NCI-H146 (cell line): Measurements from ENCODE around the gene FST.

ENCODE experiments used
- DNase-seq: peaks from one replicate; lab custom pipeline; 2025; lab: John Stamatoyannopoulos, UW

The FST gene

DNA sequence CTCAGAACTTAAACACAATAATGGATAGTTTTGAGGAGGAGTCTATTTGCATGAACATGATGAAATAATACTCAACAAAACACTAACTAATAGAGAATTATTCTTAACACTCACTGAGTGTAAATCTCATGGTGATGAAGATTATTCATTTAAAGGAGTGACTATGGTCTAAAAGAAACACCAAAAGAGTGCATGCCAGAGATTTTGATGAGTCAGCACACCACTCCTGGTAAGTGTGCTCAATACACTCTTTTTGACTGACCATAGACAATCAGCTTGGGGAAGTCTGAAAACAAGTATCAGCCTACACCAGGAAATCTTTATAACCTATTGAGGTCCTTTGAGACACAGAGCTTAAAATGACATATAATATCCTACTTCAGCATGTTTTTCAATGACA, 6.8 kb upstream of the FST start:
- DNase-seq, result no peak

DNA sequence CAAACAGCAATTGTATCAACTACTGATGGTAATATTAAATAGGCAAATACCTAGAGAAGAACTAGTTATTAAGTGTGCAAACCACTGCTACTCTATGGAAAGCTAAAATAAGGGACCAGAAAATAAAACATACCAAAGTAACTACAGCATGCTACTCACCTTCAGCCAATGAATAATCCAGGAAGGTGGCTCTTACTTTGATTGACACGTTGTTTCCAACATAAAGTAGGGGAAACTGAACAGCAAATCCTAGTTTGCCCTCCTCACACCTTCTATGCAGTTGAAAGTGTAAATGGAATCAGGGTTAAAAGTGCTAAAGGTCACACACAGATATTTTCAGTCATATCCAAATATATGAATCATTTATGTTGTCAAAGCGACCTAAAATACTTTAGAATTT, 5.1 kb upstream of the FST start:
- no peak for DNase-seq

DNA sequence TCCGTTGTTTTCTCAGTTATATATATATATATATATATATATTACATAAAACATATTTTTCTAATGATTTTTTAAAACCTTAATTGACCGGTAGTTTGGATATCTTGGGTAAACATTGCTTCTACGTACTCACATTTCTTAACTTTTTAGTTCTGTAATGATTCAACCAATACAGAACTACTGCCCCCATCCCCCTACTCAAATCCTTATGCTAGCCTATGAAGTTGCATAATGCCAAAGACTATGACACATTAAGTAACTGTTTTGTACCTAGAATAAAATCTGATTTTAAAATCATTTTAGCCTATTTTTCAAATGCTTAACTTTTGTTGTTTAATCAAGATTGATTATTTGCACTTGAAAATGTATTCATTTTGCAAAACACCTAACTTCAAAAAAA, 4.4 kb upstream of the FST start:
- DNase-seq, result no peak

DNA sequence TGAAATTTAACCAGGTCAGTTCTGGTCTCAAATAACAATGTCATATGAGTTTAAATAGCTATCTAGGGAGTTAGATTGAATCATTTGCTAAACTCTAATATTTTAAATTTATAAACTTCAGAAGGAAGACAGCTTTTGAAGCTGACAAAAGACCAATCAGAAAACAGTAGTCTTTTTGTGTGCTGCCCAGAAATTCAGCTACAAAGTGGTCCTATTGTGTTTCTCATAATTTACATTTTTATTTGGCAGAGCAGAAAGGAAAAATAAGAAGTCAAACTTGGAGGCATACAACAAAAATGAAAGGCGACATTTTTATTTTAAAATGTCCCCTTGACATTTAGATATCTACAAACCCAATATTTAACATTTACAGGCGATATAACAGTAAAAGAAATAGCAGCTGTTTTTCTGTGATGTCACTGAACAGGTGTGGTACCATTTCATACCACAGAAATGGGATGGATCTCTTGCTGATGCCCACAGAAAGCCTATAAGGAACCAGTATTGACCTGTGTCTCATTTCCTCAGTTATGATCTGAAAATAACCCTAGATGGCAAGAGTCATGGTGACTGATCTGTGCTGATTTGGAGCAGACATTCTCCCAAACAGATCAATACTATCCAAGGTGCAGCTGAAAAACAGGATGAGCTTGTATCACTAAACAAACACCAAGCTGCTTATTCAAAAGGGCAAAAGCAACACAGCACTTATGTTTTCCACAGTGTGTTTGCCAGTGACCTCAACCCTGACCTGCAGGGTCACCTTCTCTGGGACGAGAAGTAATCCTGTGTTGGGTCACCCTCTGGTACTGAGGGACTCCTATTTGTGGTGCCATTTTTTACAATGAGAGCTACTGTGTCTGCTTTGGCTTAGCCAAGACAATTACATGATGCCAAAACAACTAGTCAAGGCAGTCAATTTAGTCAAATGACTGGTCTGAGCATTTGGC, 3.6 kb upstream of the FST start:
- DNase-seq, result peak; percentile 78

DNA sequence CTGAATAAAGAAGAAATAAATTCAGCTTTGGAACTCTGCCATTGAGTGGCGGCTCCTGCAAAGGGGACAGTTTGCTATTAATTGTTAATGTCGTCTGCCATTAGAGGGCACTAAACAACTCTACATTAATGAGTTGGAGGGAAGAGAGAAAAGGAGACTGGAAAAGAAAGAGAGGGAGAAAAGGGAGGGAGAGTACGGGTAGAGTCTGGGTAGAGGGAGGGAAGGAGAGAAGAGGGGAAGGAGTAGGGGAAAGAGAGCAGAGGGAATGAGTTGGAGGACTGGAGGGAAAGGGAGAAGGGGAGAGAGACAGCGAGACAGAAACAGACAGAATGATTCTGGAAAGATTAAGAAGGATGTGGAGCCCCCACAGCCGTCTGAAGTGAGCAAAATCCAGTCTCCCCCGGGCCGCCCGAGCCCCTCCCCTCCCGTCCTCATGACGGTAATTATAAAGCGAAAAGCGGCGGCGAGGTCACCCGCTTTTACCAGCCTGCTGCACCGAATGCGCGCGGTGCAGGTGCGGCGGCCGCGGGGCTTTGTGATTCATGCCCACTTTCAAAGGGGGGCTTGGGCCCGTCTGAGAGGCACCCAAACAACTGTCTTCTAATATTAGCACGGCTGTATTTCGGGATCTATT, 1.9 kb upstream of the FST start:
- peak; percentile 82 for DNase-seq

DNA sequence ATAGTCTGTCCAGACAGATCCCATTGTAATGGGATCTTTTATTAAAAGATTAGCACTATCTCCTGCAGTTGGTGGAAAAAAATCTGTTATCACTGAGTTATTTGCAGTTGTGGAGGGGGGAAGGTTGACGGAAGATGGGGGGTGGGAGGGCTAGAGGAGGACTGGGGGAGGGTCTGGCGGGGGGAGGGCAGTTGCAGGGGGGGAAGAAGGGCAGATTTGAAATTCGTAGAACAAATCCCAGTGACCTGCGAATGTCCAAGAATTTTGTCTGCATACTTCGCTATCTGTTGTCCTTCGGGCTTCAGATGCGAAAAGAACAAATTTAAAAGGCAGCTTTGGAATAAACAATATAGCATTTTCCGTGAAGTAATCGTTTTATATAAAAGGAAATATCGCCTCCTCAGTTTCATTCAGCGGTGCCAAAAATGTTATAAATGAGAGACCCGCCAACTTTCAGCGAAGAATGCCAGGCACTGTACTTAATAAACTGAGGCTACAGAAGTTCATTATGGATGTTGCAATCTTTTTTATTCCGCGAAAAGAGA, 1.3 kb upstream of the FST start:
- peak; percentile 72 for DNase-seq

DNA sequence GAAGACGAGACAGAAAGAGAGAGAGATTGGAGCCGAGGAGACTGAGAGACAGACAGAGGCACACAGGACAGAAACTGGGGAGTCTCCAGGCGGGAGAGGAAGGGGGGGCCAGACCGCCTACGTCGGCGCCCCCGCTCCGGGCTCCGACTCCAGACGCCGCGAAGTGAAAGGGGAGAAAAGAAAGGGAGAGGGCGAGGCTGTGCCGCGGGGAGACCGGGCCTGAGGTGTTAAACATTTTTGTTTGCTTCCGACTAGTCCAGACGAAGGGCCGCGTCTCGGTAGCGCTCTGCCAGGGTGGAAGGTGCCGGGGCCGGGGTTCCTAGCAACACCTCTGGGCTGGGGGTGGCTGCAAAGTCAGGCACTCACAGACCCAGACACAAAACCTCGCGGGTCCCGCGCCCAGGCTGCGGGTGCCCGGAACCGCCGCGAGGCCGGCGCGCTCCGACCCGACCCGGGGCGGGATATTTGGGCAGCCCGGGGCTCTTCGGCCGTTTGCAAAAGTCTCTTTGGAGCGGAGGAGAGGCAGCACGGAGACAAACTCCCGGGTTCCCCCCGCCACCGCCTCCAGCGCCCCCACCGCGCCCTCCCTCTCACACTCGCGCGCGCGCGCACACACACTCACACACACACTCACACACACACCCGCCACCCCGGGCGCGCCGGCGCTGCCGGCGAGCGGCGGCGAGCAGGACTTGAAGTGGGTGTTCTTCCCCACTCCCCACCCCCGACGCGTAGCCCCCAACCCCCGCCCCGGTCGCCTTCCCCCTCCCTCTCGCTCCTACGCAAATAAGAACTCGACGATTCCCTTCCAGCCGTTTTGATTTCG, 626 bp upstream of the FST start:
- DNase-seq, result peak; percentile 69

DNA sequence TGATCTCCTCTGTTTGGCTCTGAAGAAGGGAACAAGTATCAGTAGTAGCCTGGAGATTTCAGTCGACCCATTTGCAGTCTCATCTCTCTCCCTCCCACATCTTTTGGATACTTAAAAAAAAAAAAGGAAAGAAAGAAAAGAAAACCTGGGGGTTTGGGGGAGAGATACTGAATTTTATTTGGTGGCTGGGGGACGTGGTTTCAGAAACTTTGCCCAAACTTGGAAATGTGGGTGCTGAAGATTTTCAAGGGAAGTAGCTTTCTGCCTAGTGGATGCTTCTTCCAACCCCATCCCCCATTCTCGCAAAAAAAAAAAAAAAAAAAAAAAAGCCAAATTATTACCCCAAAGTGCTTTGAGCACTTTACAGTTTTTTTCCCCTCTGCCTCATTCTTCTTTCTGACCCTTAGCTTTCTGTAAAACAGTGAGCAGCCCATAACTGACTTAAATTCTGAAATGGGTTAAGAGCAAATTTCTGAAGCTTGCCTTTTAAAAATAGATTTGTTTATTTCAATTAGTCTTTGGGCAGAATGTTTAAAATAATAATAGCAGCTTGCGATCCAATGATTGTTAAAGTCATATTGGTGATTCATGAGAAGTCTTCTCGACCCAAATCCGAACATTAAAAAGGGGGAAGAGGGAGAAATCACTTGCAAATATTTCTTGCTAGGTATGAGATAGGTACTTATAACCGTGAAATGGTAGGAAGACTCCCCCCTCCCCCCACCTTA, 894 bp downstream of the FST start:
- DNase-seq, result no peak

DNA sequence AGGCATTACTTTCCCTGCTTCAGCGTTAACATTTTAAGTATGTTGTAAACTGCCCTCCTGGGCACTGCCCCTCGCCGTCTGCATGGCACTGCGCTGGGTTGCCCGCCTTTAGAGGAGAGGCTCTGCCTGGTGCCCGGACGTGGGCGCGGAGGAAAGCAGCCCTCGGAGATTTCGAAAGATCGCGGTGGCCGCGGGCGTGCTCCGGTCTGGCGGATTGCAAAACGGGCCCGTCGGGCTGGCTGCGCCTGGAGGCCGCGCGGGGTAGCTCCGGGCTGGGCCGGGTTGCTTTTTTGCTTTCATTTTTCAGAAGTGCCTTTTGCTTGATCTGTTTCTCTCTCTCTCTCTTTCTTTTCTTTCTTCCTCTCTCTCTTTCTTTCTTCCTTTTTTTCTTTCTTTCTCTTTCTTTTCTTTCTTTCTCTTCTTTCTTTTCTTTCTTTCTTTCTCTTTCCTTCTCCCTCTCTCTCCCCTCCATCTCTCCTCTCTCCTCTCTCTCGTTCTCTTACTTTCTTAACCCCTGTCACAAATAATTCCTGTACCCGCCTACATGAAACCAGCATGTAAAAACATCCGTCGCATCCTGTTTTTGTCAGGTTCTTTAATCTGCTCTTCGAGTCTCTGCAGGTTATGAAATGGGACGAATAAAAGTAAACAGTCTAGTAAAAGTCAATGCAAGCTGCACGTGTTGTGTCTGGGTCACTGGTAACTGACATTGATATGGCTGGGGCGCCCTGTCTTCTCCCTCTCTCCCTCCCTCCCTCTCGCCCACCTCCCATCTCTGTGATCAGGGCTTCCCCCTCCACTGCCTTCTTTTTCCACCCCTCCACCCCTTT, 1.7 kb downstream of the FST start:
- peak; percentile 47 for DNase-seq

DNA sequence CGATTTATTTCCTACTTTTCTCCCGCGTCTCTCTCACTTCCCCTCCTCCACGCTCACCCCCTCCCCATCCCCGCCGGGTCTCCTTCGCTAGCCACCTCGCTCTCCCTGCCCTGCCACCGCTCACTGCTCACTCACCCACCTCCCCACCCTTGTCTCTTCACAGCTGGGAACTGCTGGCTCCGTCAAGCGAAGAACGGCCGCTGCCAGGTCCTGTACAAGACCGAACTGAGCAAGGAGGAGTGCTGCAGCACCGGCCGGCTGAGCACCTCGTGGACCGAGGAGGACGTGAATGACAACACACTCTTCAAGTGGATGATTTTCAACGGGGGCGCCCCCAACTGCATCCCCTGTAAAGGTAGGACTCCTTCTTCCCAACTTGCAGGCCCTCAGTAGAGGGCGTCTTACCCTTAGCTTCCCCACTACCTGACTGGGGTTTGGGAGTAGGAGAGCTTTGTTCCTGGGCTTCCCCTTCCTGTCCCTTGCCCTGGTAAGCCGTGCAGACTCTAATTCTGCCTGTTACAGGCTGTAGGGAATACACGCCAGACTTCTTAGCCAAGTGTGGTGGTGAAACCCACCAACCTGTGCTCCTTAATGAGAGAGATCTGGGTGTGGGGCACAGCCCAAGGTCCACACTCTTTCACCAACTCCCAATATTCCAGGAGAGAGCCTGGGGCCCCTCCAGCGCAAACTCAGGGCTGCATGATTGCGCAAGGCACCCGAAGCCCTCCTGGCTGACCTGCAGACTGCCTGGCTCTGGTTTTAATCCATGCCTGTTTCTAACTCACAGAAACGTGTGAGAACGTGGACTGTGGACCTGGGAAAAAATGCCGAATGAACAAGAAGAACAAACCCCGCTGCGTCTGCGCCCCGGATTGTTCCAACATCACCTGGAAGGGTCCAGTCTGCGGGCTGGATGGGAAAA, 2.5 kb downstream of the FST start:
- DNase-seq, result no peak

DNA sequence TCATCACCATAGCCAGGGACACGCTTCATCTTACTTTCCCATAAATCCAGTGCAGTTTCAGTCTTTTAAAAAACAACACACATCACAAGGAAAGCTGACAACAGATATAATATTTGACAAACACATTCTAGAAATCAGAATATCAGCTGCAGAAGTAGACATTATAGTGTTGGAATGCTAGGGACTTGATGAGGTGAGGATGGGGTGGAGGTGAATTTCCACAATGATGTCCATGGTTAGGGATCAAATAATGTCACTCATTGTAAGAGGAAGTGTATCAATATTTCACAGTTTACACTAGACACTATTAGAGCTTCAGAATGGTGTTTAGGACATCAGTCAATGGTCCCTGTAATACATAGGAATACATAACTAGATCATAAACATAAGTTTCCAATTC, 7.0 kb downstream of the FST start:
- no peak for DNase-seq

DNA sequence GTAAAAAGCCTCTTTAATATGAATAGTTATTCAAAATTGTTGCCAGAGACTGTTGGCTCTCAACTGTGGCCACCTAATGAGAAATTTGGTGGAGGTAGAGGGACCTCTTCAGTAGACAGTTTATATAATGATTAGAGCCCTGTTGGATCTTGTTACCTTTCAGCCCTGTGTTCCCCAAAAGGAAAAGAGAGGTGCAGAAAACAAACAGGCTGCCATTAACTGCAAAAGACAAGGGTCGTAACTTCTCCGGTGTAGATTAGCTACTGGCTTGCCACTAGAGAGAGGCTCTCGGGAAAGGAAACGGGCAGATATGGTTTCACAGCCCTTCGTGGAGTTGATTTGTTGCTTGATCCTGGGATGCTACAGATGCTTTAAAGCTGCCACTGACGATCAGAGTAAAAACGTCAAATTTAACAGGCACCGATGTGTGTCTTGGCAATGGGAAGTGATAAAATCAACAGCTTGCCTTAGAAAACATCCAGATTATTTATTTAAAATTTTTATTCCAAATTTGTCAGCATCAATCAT, 7.8 kb downstream of the FST start:
- DNase-seq, result no peak

DNA sequence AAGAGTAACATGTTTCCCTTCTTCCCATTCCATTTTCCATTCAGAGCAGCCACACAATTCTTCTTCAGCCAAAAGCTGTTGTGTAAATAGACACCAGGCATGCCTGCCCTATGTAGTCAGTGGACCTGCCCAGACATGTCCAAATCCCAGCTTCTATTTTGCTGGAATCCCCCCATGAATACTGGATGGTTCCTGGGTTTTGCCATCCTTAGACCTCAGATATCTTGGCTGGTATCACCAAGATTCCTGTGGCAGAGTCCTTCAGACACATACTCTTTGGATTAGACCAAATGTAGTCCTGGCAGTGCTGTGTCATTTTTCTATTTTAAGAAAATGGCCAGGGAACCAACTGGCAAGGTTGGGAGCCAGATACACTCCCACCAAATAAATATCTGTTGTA, 10.3 kb downstream of the FST start:
- DNase-seq, result peak; percentile 17

DNA sequence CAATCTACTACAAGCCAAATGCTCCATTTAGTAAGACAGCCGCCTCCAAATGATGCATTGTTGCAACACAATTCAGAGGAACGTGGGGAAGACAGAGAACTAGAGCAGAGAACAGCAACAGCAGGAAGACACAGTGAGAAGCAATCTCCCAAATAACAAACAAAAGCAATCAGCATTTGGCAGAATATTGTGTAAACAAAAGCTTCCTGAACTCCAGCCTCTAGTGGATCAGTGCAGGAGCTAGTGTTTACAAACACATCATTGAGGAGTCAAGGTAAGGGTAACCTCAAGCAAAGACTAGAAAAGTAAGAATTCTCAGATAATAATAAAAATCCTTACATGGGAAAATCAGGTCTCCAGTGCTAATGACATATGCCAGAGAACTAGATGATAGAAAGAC, 20.6 kb downstream of the FST start:
- DNase-seq, result no peak

DNA sequence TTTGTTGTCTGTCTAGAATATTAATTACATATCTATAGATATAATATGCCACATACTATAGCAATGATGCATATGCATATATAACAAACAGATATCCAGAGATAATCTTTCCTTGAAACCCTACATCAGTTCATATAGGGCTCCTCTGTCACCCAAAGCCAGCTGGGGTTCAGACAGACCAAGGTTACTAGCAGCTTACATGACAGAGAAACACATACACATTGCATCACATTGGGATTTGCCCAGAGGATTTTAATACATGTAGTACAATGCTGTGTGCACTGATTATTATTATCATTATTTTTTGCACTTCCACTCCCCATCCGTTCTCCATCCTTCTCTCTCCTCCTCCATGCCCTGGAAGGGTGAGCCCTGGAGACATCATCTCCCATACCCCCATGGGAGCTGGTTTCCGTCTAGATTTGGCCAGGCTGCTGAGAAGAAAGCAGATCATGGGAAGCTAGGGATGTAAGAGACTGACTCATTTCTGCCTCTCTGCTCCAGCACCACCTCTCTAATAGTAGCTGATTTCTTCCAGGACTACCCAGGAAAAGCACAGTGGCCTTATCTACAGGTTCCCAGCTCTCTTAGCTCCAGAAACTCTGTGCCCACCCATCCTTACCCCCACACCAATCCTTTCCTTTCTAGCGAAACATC, 23.3 kb downstream of the FST start:
- DNase-seq, result no peak

DNA sequence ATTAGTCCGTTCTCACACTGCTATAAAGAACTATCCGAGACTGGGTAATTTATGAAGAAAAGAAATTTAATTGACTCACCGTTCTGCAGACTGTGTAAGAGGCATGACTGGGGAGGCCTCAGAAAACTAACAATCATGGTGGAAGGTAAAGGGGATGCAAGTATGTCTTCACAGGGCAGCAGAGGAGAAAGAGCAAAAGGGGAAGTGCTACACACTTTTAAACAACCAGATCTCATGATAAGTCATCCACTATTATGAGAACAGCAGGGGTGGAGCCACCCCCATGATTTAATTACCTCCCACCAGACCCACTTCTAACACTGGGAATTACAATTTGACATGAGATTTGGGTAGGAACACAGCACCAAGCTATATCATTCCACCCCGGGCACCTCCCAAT, 26.6 kb downstream of the FST start:
- DNase-seq, result no peak

DNA sequence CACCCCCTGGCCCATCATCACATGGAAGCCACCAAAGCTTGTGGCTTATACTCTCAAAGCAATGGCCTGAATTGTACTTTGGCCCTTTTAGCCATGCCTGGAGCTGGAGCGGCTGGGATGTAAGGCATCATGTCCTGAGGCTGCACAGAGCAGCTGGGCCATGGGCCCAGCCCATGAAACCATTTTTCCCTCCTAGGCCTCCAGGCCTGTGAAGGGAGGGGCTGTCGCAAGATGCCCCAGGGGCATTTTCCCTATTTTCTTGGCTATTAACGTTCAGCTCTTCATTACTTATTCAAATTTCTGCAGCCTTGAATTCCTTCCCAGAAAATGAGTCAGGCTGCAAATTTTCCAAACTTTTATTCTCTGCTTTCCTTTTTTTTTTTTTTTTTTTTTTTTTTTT, 27.7 kb downstream of the FST start:
- DNase-seq, result no peak

DNA sequence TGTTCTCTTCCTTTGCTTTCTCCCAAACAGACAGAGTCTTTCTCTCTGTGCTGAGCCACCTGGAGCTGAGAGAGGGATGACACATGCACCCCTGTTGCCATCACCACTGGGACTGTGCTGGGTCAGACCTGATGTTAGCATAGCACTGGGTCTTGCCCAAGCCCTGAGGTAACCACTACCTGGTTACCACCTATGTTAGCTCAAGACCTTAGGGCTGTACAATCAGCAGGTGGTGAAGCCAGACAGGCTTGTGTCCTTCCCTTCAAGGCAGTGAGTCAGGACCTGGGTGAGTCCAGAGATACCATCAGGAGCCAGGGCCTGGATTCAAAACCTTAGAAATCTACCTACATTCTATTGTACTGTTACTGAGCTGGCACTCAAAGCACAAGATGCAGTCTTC, 32.1 kb downstream of the FST start:
- DNase-seq, result no peak

DNA sequence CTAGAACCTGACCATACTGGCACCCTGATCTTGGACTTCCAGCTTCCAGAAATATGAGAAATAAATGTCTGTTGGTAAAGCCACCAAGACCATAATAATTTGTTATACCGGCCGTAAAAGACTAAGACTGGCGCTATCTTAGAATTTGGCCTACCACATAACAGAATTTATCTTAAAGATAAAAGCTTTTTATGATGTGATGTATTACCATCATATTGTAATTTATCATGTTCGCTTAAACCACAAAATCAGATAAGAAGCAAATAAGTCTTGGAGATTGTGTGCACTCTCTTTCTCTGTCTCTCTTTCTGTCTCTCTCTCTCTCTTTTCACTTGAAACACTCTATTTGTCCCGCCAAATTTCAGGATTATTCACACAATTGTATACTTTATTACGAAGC, 35.6 kb downstream of the FST start:
- DNase-seq, result no peak
